Naive thymus-derived CD4-positive, alpha-beta T cell (primary cell): ENCODE results near the gene UCMA. TPM values are rescaled to one million over a fixed set of nuclear protein-coding genes. Genes with fewer than 3 reads are reported as not detected.

ENCODE experiments used
- ATAC-seq: fragments of 150-1000 bp; cut with Tn5 transposase; 2 replicates; pipeline ENCODE4 v1.10.0; 2021; ENCODE audit warnings: mild to moderate bottlenecking, moderate library complexity
- CTCF ChIA-PET: fragments of 350-600 bp; sonication (Branson Sonifier 250); formaldehyde crosslinking; loops from one replicate; lab custom pipeline; 2021; ENCODE audit warnings: antibody characterized with exemption; lab: Charles Lee
- POLR2A ChIA-PET: fragments of 350-600 bp; sonication (Branson Sonifier 250); formaldehyde crosslinking; loops from one replicate; lab custom pipeline; 2021; ENCODE audit warnings: antibody characterized with exemption, inconsistent platforms; lab: Charles Lee
- DNase-seq, 9 donors: peaks; one replicate each; pipeline versions ENCODE4 v3.0.0 to v3.0.0-alpha.2; 2020 to 2022; ENCODE audit warnings: mixed read lengths in 1 of 9
- H3K27ac ChIP-seq: one replicate; pipeline ENCODE4 v1.7.0; 2013; ENCODE audit warnings: mild to moderate bottlenecking, low read depth, low read length, moderate library complexity
- H3K27me3 ChIP-seq, 2 donors: one replicate each; pipeline ENCODE4 v1.7.0; 2013; ENCODE audit warnings: low read length in 2 of 2, mild to moderate bottlenecking in 2 of 2, moderate library complexity in 2 of 2; ENCODE audit not compliant: control insufficient read depth in 2 of 2, insufficient read depth in 2 of 2
- H3K36me3 ChIP-seq, 3 experiments: 1 replicate in 2 of 3; 2 replicates in 1 of 3; pipeline ENCODE4 v1.7.0; 2013; ENCODE audit warnings: low read length in 3 of 3, mild to moderate bottlenecking in 3 of 3, moderate library complexity in 1 of 3; ENCODE audit not compliant: insufficient read depth in 3 of 3, control insufficient read depth in 2 of 3
- H3K4me1 ChIP-seq, 2 donors: one replicate each; pipeline ENCODE4 v1.7.0; 2013; ENCODE audit warnings: low read length in 2 of 2, mild to moderate bottlenecking in 2 of 2, moderate library complexity in 1 of 2; ENCODE audit not compliant: control insufficient read depth in 2 of 2, insufficient read depth in 2 of 2
- H3K4me3 ChIP-seq: 2 replicates; pipeline ENCODE4 v1.7.0; 2013; ENCODE audit warnings: mild to moderate bottlenecking, low read length
- H3K9me3 ChIP-seq, 3 experiments: 1 replicate in 2 of 3; 2 replicates in 1 of 3; pipeline ENCODE4 v1.7.0; 2013; ENCODE audit warnings: low read length in 3 of 3; ENCODE audit not compliant: control insufficient read depth in 2 of 3
- H3K27ac Mint-ChIP-seq, 9 donors: one replicate each; pipeline ENCODE4 v1.8.0; 2020 to 2022; ENCODE audit warnings: mixed read lengths in 9 of 9, mild to moderate bottlenecking in 8 of 9, moderate library complexity in 5 of 9, inconsistent platforms in 2 of 9
- H3K27me3 Mint-ChIP-seq, 5 donors: one replicate each; pipeline ENCODE4 v1.8.0; 2021 to 2022; ENCODE audit warnings: mixed read lengths in 5 of 5, mild to moderate bottlenecking in 1 of 5
- H3K36me3 Mint-ChIP-seq, 5 donors: one replicate each; pipeline ENCODE4 v1.8.0; 2020 to 2022; ENCODE audit warnings: mixed read lengths in 5 of 5, mild to moderate bottlenecking in 3 of 5, inconsistent platforms in 1 of 5
- H3K4me1 Mint-ChIP-seq, 7 donors: one replicate each; pipeline ENCODE4 v1.8.0; 2020 to 2022; ENCODE audit warnings: mixed read lengths in 7 of 7, mild to moderate bottlenecking in 3 of 7, inconsistent platforms in 1 of 7
- H3K4me3 Mint-ChIP-seq, 10 donors: one replicate each; pipeline ENCODE4 v1.8.0; 2020 to 2022; ENCODE audit warnings: mild to moderate bottlenecking in 10 of 10, mixed read lengths in 10 of 10, moderate library complexity in 6 of 10, inconsistent platforms in 2 of 10
- H3K9me3 Mint-ChIP-seq, 11 donors: one replicate each; pipeline ENCODE4 v1.8.0; 2020 to 2022; ENCODE audit warnings: mixed read lengths in 11 of 11, mild to moderate bottlenecking in 4 of 11, inconsistent platforms in 1 of 11, moderate library complexity in 1 of 11
- intact Hi-C, 2 donors: fragments of 100-400 bp; cut with micrococcal nuclease; formaldehyde crosslinking; loops; one replicate each; pipeline ENCODE4 v1.15.1; 2023
- polyA plus RNA-seq, 2 donors: library from polyadenylated mRNA; unstranded; fragments of 300-500 nt; fragmentation: Illumina TruSeq; gene quantifications; one replicate each; pipeline ENCODE4 v1.2.3, GENCODE V29; 2021
- total RNA-seq, 6 experiments: library from RNA in 5 of 6; stranded (reverse) in 5 of 6; gene quantifications; 1 replicate in 5 of 6; 2 replicates in 1 of 6; pipeline ENCODE4 v1.2.3 and lab custom pipeline; 2021 to 2026

The UCMA gene
- total and polyA plus RNA-seq, 7 experiments from 2014 or later, result not detected

GRCh38 chr10:13225601-13226000 is 8.6 kb downstream of the UCMA start:
- Mint-ChIP-seq H3K4me1 (peaks cover 0 to 6% (median 0%) of the 10 kb centered on the region in 7 donors), H3K4me3 (no peak overlapping the region), H3K27ac (no peak overlapping the region), H3K36me3 (no peaks in the 10 kb centered on the region), H3K27me3 (peaks cover 0 to 5% (median 0%) of the 10 kb centered on the region in 5 donors), H3K9me3 (no peaks in the 10 kb centered on the region)
- ATAC-seq (no peak), DNase-seq (no peak)
- H3K4me3 ChIP-seq, result no peak overlapping the region
- no peaks in the 10 kb centered on the region for H3K36me3 ChIP-seq
- POLR2A ChIA-PET, result no interaction called here
- CTCF ChIA-PET, result no interaction called here
- no peaks in the 10 kb centered on the region for H3K27me3 ChIP-seq
- no peaks in the 10 kb centered on the region for H3K9me3 ChIP-seq
- H3K27ac ChIP-seq, result no peak overlapping the region
- no peaks in the 10 kb centered on the region for H3K4me1 ChIP-seq
- intact Hi-C loops, result no loop called here

DNA sequence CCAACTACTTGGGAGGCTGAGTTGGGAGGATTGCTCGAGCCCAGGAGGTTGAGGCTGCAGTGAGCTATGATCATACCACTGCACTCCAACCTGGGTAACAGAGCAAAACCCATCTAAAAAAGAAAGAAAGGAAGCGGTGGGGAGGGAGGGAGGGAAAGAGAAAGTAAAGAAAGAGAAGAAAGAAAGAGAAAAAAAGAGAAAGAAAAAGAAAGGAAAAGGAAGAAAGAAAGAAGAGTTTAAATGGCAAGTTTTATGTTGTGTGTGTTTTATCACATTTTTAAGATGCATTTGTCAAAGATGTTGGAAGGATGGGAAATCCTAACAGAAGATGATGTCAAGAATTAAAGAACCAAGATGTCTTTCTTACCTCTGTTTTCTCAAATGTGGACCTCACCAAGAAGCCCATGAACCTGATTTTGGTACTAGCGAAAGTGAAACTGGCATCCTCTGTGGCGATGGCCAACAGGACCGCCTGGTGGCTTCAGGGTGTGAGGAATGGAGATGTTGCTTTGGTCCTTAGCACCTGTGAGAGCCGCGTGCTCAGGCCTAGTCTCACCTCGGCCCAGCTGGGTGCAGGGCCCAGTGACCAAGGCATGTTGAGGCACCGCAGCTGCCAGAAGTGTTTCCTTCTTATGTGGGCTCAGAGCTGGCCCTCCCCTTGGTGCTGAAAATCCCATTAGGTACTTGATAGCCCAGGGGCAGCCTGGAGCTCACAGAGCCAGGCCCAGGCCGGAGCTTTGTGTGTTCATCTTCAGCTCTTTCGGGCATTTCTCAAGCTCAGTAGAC is 9.8 kb downstream of the UCMA start:
- CTCF ChIA-PET, result no interaction called here
- Mint-ChIP-seq H3K27me3 (peaks cover 0 to 3% (median 0%) of the 10 kb centered on the region in 5 donors), H3K4me3 (no peak overlapping the region), H3K36me3 (no peaks in the 10 kb centered on the region), H3K9me3 (no peaks in the 10 kb centered on the region), H3K27ac (no peak overlapping the region), H3K4me1 (peaks cover 0 to 6% (median 0%) of the 10 kb centered on the region in 7 donors)
- H3K4me3 ChIP-seq, result no peak overlapping the region
- no peaks in the 10 kb centered on the region for H3K36me3 ChIP-seq
- intact Hi-C loops, result no loop called here
- no peak overlapping the region for H3K27ac ChIP-seq
- ATAC-seq, result no peak
- POLR2A ChIA-PET, result no interaction called here
- no peaks in the 10 kb centered on the region for H3K9me3 ChIP-seq
- no peaks in the 10 kb centered on the region for H3K27me3 ChIP-seq
- H3K4me1 ChIP-seq, result no peaks in the 10 kb centered on the region
- DNase-seq, result no peak

GRCh38 chr10:13223241-13223640 is 10.9 kb downstream of the UCMA start:
- no peaks in the 10 kb centered on the region for H3K9me3 ChIP-seq
- H3K36me3 ChIP-seq, result no peaks in the 10 kb centered on the region
- POLR2A ChIA-PET, result no interaction called here
- ATAC-seq, result no peak
- Mint-ChIP-seq H3K27ac (no peak overlapping the region), H3K36me3 (no peaks in the 10 kb centered on the region), H3K9me3 (no peaks in the 10 kb centered on the region), H3K27me3 (no peaks in the 10 kb centered on the region), H3K4me3 (no peak overlapping the region), H3K4me1 (peaks cover 0 to 6% (median 0%) of the 10 kb centered on the region in 7 donors)
- no peaks in the 10 kb centered on the region for H3K27me3 ChIP-seq
- DNase-seq, result no peak
- intact Hi-C loops, result no loop called here
- H3K4me1 ChIP-seq, result no peaks in the 10 kb centered on the region
- no peak overlapping the region for H3K27ac ChIP-seq
- CTCF ChIA-PET, result no interaction called here
- H3K4me3 ChIP-seq, result no peak overlapping the region

DNA sequence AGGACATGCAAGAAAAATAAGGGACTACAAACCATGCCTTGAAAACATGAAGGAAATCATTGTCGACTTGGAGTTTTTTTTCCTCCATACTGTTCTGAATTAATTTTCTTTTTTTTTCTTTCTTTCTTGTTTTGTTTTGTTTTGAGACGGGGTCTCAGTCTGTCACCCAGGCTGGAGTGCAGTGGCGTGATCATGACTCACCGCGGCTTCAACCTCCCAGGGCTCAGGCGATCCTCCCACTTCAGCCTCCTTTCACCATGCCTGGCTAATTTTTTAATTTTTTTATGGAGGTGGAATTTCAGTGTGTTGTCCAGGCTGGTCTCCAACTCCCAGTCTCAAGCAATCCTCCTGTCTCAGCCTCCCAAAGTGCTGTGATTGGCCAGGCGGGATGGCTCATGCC is 11.6 kb downstream of the UCMA start:
- Mint-ChIP-seq H3K27ac (no peak overlapping the region), H3K4me1 (peaks cover 0 to 6% (median 0%) of the 10 kb centered on the region in 7 donors), H3K9me3 (no peaks in the 10 kb centered on the region), H3K36me3 (no peaks in the 10 kb centered on the region), H3K4me3 (no peak overlapping the region), H3K27me3 (no peaks in the 10 kb centered on the region)
- Histone ChIP-seq H3K4me1 (no peaks in the 10 kb centered on the region), H3K9me3 (no peaks in the 10 kb centered on the region), H3K27me3 (no peaks in the 10 kb centered on the region), H3K4me3 (no peak overlapping the region), H3K27ac (no peak overlapping the region), H3K36me3 (no peaks in the 10 kb centered on the region)
- intact Hi-C loops, result no loop called here
- DNase-seq (no peak), ATAC-seq (no peak)
- ChIA-PET CTCF (no interaction called here), POLR2A (no interaction called here)

- Mint-ChIP-seq H3K9me3 (no peaks in the 10 kb centered on the region), H3K4me3 (no peak overlapping the region), H3K27me3 (no peaks in the 10 kb centered on the region), H3K36me3 (no peaks in the 10 kb centered on the region), H3K27ac (no peak overlapping the region), H3K4me1 (peaks cover 0 to 6% (median 0%) of the 10 kb centered on the region in 7 donors)
- POLR2A ChIA-PET, result no interaction called here
- ATAC-seq, result no peak
- no peaks in the 10 kb centered on the region for H3K9me3 ChIP-seq
- no peak overlapping the region for H3K27ac ChIP-seq
- no peaks in the 10 kb centered on the region for H3K4me1 ChIP-seq
- no peaks in the 10 kb centered on the region for H3K36me3 ChIP-seq
- intact Hi-C loops, result no loop called here
- no peak overlapping the region for H3K4me3 ChIP-seq
- no peak for DNase-seq
- no peaks in the 10 kb centered on the region for H3K27me3 ChIP-seq
- CTCF ChIA-PET, result no interaction called here
These were observed 12.0 kb downstream of the UCMA start for GRCh38 chr10:13222151-13222550.

- H3K4me3 Mint-ChIP-seq, result no peak overlapping the region
- H3K4me1 ChIP-seq, result no peaks in the 10 kb centered on the region
- no peaks in the 10 kb centered on the region for H3K9me3 Mint-ChIP-seq
- no peaks in the 10 kb centered on the region for H3K27me3 ChIP-seq
- ATAC-seq (no peak), DNase-seq (no peak)
- H3K4me3 ChIP-seq, result no peak overlapping the region
- ChIA-PET CTCF (interaction anchor here (0.6 kb wide), 1 partner anchor 61 kb away, joined by 3 read pairs; no protein-coding TSS in a partner anchor), POLR2A (no interaction called here)
- H3K36me3 ChIP-seq, result no peaks in the 10 kb centered on the region
- peaks cover 0 to 6% (median 0%) of the 10 kb centered on the region in 7 donors for H3K4me1 Mint-ChIP-seq
- no peaks in the 10 kb centered on the region for H3K36me3 Mint-ChIP-seq
- H3K27ac Mint-ChIP-seq, result no peak overlapping the region
- intact Hi-C loops, result no loop called here
- no peaks in the 10 kb centered on the region for H3K27me3 Mint-ChIP-seq
- H3K27ac ChIP-seq, result no peak overlapping the region
- H3K9me3 ChIP-seq, result no peaks in the 10 kb centered on the region
These were observed 12.6 kb downstream of the UCMA start for GRCh38 chr10:13221572-13221971.
